Lung (tissue), 12 donors: ENCODE results near the gene SLC44A1. TPM values are rescaled to one million over a fixed set of nuclear protein-coding genes. Genes with fewer than 3 reads are reported as not detected.

Experiments used
- ATAC-seq: fragments of 200-7000 bp; cut with Tn5 transposase; one replicate; pipeline ENCODE4 v1.9.1; 2020; ENCODE audit warnings: moderate number of reproducible peaks; ENCODE audit not compliant: insufficient read depth, low FRiP score
- DNase-seq, 3 donors: peaks; one replicate each; pipeline ENCODE4 v3.0.0-alpha.2; 2013 to 2017
- H3K27ac ChIP-seq, 2 donors: one replicate each; pipeline ENCODE4 v1.5.1; 2013; ENCODE audit warnings: mild to moderate bottlenecking in 2 of 2, moderate library complexity in 2 of 2, control low read depth in 1 of 2, inconsistent platforms in 1 of 2, low read depth in 1 of 2, low read length in 1 of 2
- H3K27me3 ChIP-seq, 3 donors: one replicate each; pipeline ENCODE4 v1.5.1; 2013; ENCODE audit warnings: low read length in 2 of 3; ENCODE audit not compliant: control insufficient read depth in 3 of 3, insufficient read depth in 3 of 3
- H3K36me3 ChIP-seq, 4 donors: one replicate each; pipeline ENCODE4 v1.5.1; 2013; ENCODE audit warnings: low read length in 4 of 4, mild to moderate bottlenecking in 1 of 4, moderate library complexity in 1 of 4; ENCODE audit not compliant: control insufficient read depth in 4 of 4, insufficient read depth in 4 of 4
- H3K4me1 ChIP-seq, 5 donors: one replicate each; pipeline ENCODE4 v1.5.1; 2013; ENCODE audit warnings: low read length in 5 of 5, mild to moderate bottlenecking in 2 of 5, moderate library complexity in 1 of 5; ENCODE audit not compliant: control insufficient read depth in 5 of 5, insufficient read depth in 5 of 5
- H3K4me3 ChIP-seq: one replicate; pipeline ENCODE4 v1.5.1; 2013; ENCODE audit warnings: mild to moderate bottlenecking, control low read depth, moderate library complexity
- H3K9ac ChIP-seq, 2 donors: one replicate each; pipeline ENCODE4 v1.5.1; 2013; ENCODE audit warnings: low read length in 2 of 2, control low read depth in 1 of 2; ENCODE audit not compliant: insufficient read depth in 1 of 2
- H3K9me3 ChIP-seq, 4 donors: one replicate each; pipeline ENCODE4 v1.5.1; 2013; ENCODE audit warnings: low read length in 3 of 4, mild to moderate bottlenecking in 1 of 4, moderate library complexity in 1 of 4; ENCODE audit not compliant: control insufficient read depth in 4 of 4, insufficient read depth in 3 of 4
- CTCF ChIP-seq: IDR thresholded peaks from 2 replicates; pipeline ENCODE4 v1.5.1; 2012; ENCODE audit warnings: mild to moderate bottlenecking; ENCODE audit errors: control extremely low read depth, extremely low read depth
- WGBS, 2 donors: extraction: QIAGEN DNeasy Blood & Tissue Kit; methylation state at CpG; one replicate each; pipeline ENCODE4 v1.1.7; 2013; 5-methylcytosine and 5-hydroxymethylcytosine counted together
- polyA plus RNA-seq, 2 donors: library from polyadenylated mRNA; stranded (reverse); fragments of 200-250 nt; gene quantifications; one replicate each; pipeline ENCODE4 v1.2.1, GENCODE V29; 2013
- total RNA-seq, 2 donors: library from RNA; depleted of rRNA in 1 of 2; stranded (reverse); fragments of >200 nt in 1 of 2; gene quantifications; one replicate each; pipeline ENCODE4 v1.2.1, GENCODE V29; 2014 to 2021
- donor health status: control.
- donor health status: control.
- donor health status: Bipolar disorder and iron deficiency.
- donor health status: healthy.
- donor health status: DM: yes; HTN: yes; CAD: no.

The SLC44A1 gene
- total and polyA plus RNA-seq, 4 donors = 13.0 to 61.7 (median 33.8) TPM

GRCh38 chr9:105376893-105377292 lies 132.4 kb downstream of the SLC44A1 start:
- no peak for TF ChIP-seq CTCF
- H3K27me3 ChIP-seq = no peaks in the 10 kb centered on the region
- no peak overlapping the region for H3K9ac ChIP-seq
- H3K9me3 ChIP-seq = no peaks in the 10 kb centered on the region
- H3K36me3 ChIP-seq = peaks cover 0 to 14% (median 5%) of the 10 kb centered on the region in 4 donors
- ATAC-seq (no peak), DNase-seq (no peak)
- no peaks in the 10 kb centered on the region for H3K4me1 ChIP-seq
- no peak overlapping the region for H3K4me3 ChIP-seq
- no peak overlapping the region for H3K27ac ChIP-seq
- WGBS, 2 donors = 41 to 96% methylated on average over 1 of the region's 1 CpG

- no peaks in the 10 kb centered on the region for H3K9me3 ChIP-seq
- no peak overlapping the region for H3K9ac ChIP-seq
- no peaks in the 10 kb centered on the region for H3K4me1 ChIP-seq
- ATAC-seq = no peak
- 65 to 66% methylated on average over 9 of the region's 9 CpGs for WGBS, 2 donors
- no peak for TF ChIP-seq CTCF
- H3K27ac ChIP-seq = no peak overlapping the region
- DNase-seq = no peak
- H3K4me3 ChIP-seq = no peak overlapping the region
- no peaks in the 10 kb centered on the region for H3K27me3 ChIP-seq
- peaks cover 2 to 25% (median 6%) of the 10 kb centered on the region in 4 donors for H3K36me3 ChIP-seq
Measured at GRCh38 chr9:105385381-105385985, 141.0 kb downstream of the SLC44A1 start.

GRCh38 chr9:105389796-105390195 lies 145.3 kb downstream of the SLC44A1 start:
- TF ChIP-seq CTCF = no peak
- no peaks in the 10 kb centered on the region for H3K9me3 ChIP-seq
- H3K27ac ChIP-seq = no peak overlapping the region
- ATAC-seq (no peak), DNase-seq (no peak)
- WGBS, 2 donors = 91 to 94% methylated on average over 6 of the region's 6 CpGs
- H3K9ac ChIP-seq = no peak overlapping the region
- peaks cover 0 to 14% (median 2%) of the 10 kb centered on the region in 4 donors for H3K36me3 ChIP-seq
- no peaks in the 10 kb centered on the region for H3K27me3 ChIP-seq
- H3K4me3 ChIP-seq = no peak overlapping the region
- H3K4me1 ChIP-seq = no peaks in the 10 kb centered on the region

GRCh38 chr9:105390871-105391270 lies 146.4 kb downstream of the SLC44A1 start:
- Histone ChIP-seq H3K36me3 (peaks cover 0 to 5% (median under 1%) of the 10 kb centered on the region in 4 donors), H3K4me3 (no peak overlapping the region), H3K27me3 (no peaks in the 10 kb centered on the region), H3K4me1 (peaks cover 0 to under 1% (median 0%) of the 10 kb centered on the region in 5 donors), H3K9me3 (no peaks in the 10 kb centered on the region), H3K27ac (no peak overlapping the region), H3K9ac (no peak overlapping the region)
- DNase-seq (no peak), ATAC-seq (no peak)
- WGBS, 2 donors = 89 to 92% methylated on average over 3 of the region's 3 CpGs
- no peak for TF ChIP-seq CTCF
